HepG2 (cell line): ENCODE data around the gene ZSWIM5. TPM values are rescaled to one million over a fixed set of nuclear protein-coding genes. Genes with fewer than 3 reads are reported as not detected.

Experiments
- ATAC-seq: fragments of 200-7000 bp; cut with Tn5 transposase; 3 replicates; pipeline ENCODE4 v1.9.1; 2020; ENCODE audit warnings: mild to moderate bottlenecking, moderate library complexity
- BruUV-seq: library from RNA; stranded (reverse); fragments of 400-500 nt; replicated peaks from 2 replicates; lab custom pipeline; 2021; lab: Mats Ljungman, UMichigan
- CTCF ChIA-PET: fragments of 300-600 bp; formaldehyde crosslinking; extraction: SDS; loops from one replicate; lab custom pipeline; 2021; ENCODE audit warnings: low total read pairs, inconsistent platforms, low intra/inter-chr PET ratio; lab: Yijun Ruan, JAX
- POLR2A ChIA-PET: fragments of 350-600 bp; sonication (Branson Sonifier 250); formaldehyde crosslinking; loops from one replicate; lab custom pipeline; 2020; ENCODE audit warnings: antibody characterized with exemption, inconsistent platforms; lab: Yijun Ruan, JAX
- DNase-seq: peaks from one replicate; pipeline ENCODE4 v3.0.0-alpha.2; 2015; ENCODE audit warnings: low spot score
- FAIRE-seq: peaks from 3 replicates; lab custom pipeline; 2011; peaks lifted over from hg19 to GRCh38; lab: Jason Lieb, UNC
- H2AFZ ChIP-seq: one replicate; pipeline ENCODE4 v1.6.1; 2011; ENCODE audit warnings: low read length, inconsistent platforms
- H3K27ac ChIP-seq: fragments of 300-600 bp; 3 replicates; pipeline ENCODE4 v1.8.0; 2011; ENCODE audit warnings: mixed run types, mild to moderate bottlenecking, mixed read lengths, low read length, inconsistent platforms; ENCODE audit not compliant: insufficient read depth; ENCODE audit errors: extremely low read length
- H3K27me3 ChIP-seq, 2 experiments: fragments of 200-600 bp in 1 of 2; 2 replicates in 1 of 2; 3 replicates in 1 of 2; pipeline versions ENCODE4 v1.6.0 to v1.8.0; 2011; ENCODE audit warnings: low read length in 2 of 2, mild to moderate bottlenecking in 2 of 2, moderate library complexity in 2 of 2, inconsistent platforms in 1 of 2; ENCODE audit not compliant: insufficient read depth in 2 of 2, control insufficient read depth in 1 of 2
- H3K36me3 ChIP-seq, 2 experiments: fragments of 200-600 bp in 1 of 2; replicated peaks in 1 of 2; 2 replicates in 1 of 2; 3 replicates in 1 of 2; pipeline versions ENCODE4 v1.5.1 to v1.8.0; 2011; ENCODE audit warnings: low read length in 2 of 2, inconsistent platforms in 1 of 2; ENCODE audit not compliant: insufficient read depth in 2 of 2, control insufficient read depth in 1 of 2
- H3K4me1 ChIP-seq: 2 replicates; pipeline ENCODE4 v1.5.1; 2012; ENCODE audit warnings: low read length, inconsistent platforms; ENCODE audit not compliant: insufficient read depth
- H3K4me2 ChIP-seq: 2 replicates; pipeline ENCODE4 v1.6.0; 2011; ENCODE audit warnings: low read depth, low read length, inconsistent platforms
- H3K4me3 ChIP-seq, 3 experiments: fragments of 200-600 bp in 1 of 3; sonication (generic), shearing (Covaris generic) in 1 of 3; replicated peaks in 1 of 3; 2 replicates each; pipeline ENCODE4 v1.5.1; 2011 to 2016; ENCODE audit warnings: low read length in 3 of 3, inconsistent platforms in 2 of 3, low read depth in 2 of 3, mild to moderate bottlenecking in 2 of 3, control low read depth in 1 of 3, mixed read lengths in 1 of 3; ENCODE audit not compliant: insufficient read depth in 1 of 3
- H3K79me2 ChIP-seq: one replicate; pipeline ENCODE4 v1.6.1; 2011; ENCODE audit warnings: low read length, inconsistent platforms; ENCODE audit not compliant: insufficient read depth
- H3K9ac ChIP-seq: 2 replicates; pipeline ENCODE4 v1.6.0; 2011; ENCODE audit warnings: mild to moderate bottlenecking, low read depth, low read length, inconsistent platforms; ENCODE audit not compliant: insufficient read depth
- H3K9me3 ChIP-seq: 2 replicates; pipeline ENCODE4 v1.5.1; 2012; ENCODE audit warnings: mild to moderate bottlenecking, low read length
- H4K20me1 ChIP-seq: 2 replicates; pipeline ENCODE4 v1.6.0; 2011; ENCODE audit warnings: inconsistent platforms, mild to moderate bottlenecking, low read length, moderate library complexity; ENCODE audit not compliant: insufficient read depth
- CAMTA2 ChIP-seq: sonication (generic); formaldehyde crosslinking; IDR thresholded peaks from 2 replicates; pipeline ENCODE4 v1.4.0; 2020; ENCODE audit warnings: mild to moderate bottlenecking, missing genetic modification reagents, borderline replicate concordance
- ELF1 ChIP-seq: sonication (generic); formaldehyde crosslinking; IDR thresholded peaks from 2 replicates; pipeline ENCODE4 v1.4.0; 2020; ENCODE audit warnings: missing genetic modification reagents
- GATAD2A ChIP-seq: IDR thresholded peaks from 2 replicates; pipeline ENCODE4 v1.6.1; 2016
- MED1 ChIP-seq: sonication (generic); formaldehyde crosslinking; IDR thresholded peaks from 2 replicates; pipeline ENCODE4 v1.4.0; 2020; ENCODE audit warnings: missing genetic modification reagents
- PCBP1 ChIP-seq: fragments of 200-400 bp; formaldehyde crosslinking; IDR thresholded peaks from 2 replicates; pipeline ENCODE4 v1.6.1; 2017; ENCODE audit warnings: mild to moderate bottlenecking, low read depth, low read length, borderline replicate concordance
- SKI ChIP-seq: fragments of 450-650 bp; IDR thresholded peaks from one replicate; pipeline ENCODE4 v1.6.1; 2018; ENCODE audit warnings: mild to moderate bottlenecking; ENCODE audit not compliant: partially characterized antibody
- SMC3 ChIP-seq: IDR thresholded peaks from 2 replicates; pipeline ENCODE4 v1.6.1; 2011; ENCODE audit warnings: low read length, improper control_type of control experiment
- TOE1 ChIP-seq: sonication (generic); formaldehyde crosslinking; IDR thresholded peaks from 2 replicates; pipeline ENCODE4 v1.4.0; 2020; ENCODE audit warnings: mild to moderate bottlenecking, missing genetic modification reagents
- ZKSCAN5 ChIP-seq: sonication (generic); formaldehyde crosslinking; IDR thresholded peaks from 2 replicates; pipeline ENCODE4 v1.5.1; 2020; ENCODE audit warnings: mild to moderate bottlenecking, missing genetic modification reagents
- ZNF546 ChIP-seq: sonication (generic); formaldehyde crosslinking; conservative IDR thresholded peaks from 2 replicates; pipeline ENCODE4 v1.8.1; 2023; ENCODE audit warnings: mild to moderate bottlenecking, missing genetic modification reagents
- ZNF615 ChIP-seq: sonication (generic); formaldehyde crosslinking; IDR thresholded peaks from 2 replicates; pipeline ENCODE4 v1.5.0; 2020; ENCODE audit warnings: mild to moderate bottlenecking, missing genetic modification reagents, borderline replicate concordance
- ZNF761 ChIP-seq: sonication (generic); formaldehyde crosslinking; conservative IDR thresholded peaks from 2 replicates; pipeline ENCODE4 v1.4.0; 2020; ENCODE audit warnings: mild to moderate bottlenecking, missing genetic modification reagents
- in situ Hi-C: cut with HindIII; loops from 2 replicates; pipeline ENCODE4 v1.10.0; 2017; ENCODE audit warnings: low pct_unique_long_range_greater_than_20kb; ENCODE audit not compliant: extremely low pct_ligation_motif_present
- intact Hi-C: fragments of 100-400 bp; cut with micrococcal nuclease; formaldehyde crosslinking; loops from one replicate; pipeline ENCODE4 v1.10.0; 2022; ENCODE audit not compliant: unreplicated experiment
- polyA plus RNA-seq, 8 experiments: library from polyadenylated mRNA; depleted of rRNA in 3 of 8; stranded (reverse) in 7 of 8; unstranded in 1 of 8; fragments of >200 nt; fragmentation: Illumina TruSeq in 4 of 8; extraction: Trizol in 4 of 8; gene quantifications; 2 replicates each; pipeline versions ENCODE4 v1.2.1 to v1.2.3, GENCODE V29; 2011 to 2016; ENCODE audit warnings: low read depth in 4 of 8, missing spikeins in 1 of 8, mixed read lengths in 1 of 8; ENCODE audit not compliant: insufficient read depth in 1 of 8
- total RNA-seq, 5 experiments: library from RNA; depleted of rRNA; stranded (reverse); fragments of >200 nt; fragmentation: Illumina TruSeq; extraction: Trizol; gene quantifications; 2 replicates each; pipeline ENCODE4 v1.2.3, GENCODE V29; 2016; ENCODE audit warnings: low read depth in 1 of 5
- TF ChIP-seq, protein P1 (sequence below): IDR thresholded peaks from 2 replicates; pipeline ENCODE4 v1.6.1; 2012; ENCODE audit warnings: low read length, improper control_type of control experiment
- TF ChIP-seq, protein P2 (sequence below): sonication (generic); formaldehyde crosslinking; IDR thresholded peaks from 2 replicates; pipeline ENCODE4 v1.8.0; 2022; ENCODE audit warnings: missing genetic modification reagents, mild to moderate bottlenecking, borderline replicate concordance

Gene ZSWIM5
- total and polyA plus RNA-seq, 2 of the 13 experiments (the other 11 are each of a cell fraction or from before 2014, with no cell fraction given) = 11.0 to 20.6 TPM

DNA sequence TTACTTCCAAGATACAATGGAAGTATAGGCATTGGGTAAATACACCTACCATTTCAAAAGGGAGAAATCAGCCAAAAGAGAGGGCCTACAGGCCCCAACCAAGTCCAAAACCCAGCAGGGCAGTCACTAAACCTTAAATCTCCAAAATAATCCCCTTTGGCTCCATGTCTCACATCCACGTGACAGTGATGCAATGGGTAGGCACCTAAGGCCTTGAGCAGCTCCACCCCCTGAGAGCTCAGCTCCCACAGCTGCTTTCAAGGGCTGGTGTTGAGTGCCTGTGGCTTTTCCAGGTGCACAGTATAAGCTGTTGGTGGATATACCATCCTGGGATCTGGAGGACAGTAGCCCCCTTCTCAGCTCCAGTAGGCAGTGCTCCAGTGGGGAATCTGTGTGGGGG lies 121.8 kb downstream of the ZSWIM5 start (continued):
- TF ChIP-seq ELF1 (CRISPR knock-in tag) = no peak
- TF ChIP-seq TOE1 (CRISPR knock-in tag) = no peak
- TF ChIP-seq SMC3 = no peak
- no peak for TF ChIP-seq CAMTA2 (CRISPR knock-in tag)
- TF ChIP-seq ZKSCAN5 (CRISPR knock-in tag) = no peak
- TF ChIP-seq, all 625 proteins: peak for 0

DNA sequence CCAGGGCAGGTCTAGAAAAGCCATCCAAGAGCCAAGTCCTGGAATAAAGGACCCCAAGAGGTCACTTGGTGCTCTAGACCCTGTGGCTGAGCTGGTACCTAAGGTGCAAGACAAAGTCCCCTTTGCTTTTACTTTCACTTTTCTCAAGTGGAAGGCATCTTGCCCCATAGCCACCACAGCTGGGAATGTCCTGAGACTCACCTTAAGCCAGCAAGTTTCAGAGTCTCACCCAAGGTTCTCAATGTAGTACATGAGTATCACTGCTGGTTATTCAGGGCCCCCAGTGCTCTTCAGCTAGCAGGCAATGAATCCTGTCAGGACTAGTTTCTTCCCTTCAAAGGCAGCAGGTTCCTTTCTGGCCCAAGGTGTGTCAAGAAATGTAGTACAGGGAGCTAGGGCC lies 126.9 kb downstream of the ZSWIM5 start:
- TF ChIP-seq MED1 (CRISPR knock-in tag) (no peak), SKI (no peak), GATAD2A (no peak), ZNF615 (no peak), PCBP1 (no peak), ZNF761 (CRISPR knock-in tag) (no peak), ZNF546 (CRISPR knock-in tag) (no peak)
- TF ChIP-seq, protein P1, sequence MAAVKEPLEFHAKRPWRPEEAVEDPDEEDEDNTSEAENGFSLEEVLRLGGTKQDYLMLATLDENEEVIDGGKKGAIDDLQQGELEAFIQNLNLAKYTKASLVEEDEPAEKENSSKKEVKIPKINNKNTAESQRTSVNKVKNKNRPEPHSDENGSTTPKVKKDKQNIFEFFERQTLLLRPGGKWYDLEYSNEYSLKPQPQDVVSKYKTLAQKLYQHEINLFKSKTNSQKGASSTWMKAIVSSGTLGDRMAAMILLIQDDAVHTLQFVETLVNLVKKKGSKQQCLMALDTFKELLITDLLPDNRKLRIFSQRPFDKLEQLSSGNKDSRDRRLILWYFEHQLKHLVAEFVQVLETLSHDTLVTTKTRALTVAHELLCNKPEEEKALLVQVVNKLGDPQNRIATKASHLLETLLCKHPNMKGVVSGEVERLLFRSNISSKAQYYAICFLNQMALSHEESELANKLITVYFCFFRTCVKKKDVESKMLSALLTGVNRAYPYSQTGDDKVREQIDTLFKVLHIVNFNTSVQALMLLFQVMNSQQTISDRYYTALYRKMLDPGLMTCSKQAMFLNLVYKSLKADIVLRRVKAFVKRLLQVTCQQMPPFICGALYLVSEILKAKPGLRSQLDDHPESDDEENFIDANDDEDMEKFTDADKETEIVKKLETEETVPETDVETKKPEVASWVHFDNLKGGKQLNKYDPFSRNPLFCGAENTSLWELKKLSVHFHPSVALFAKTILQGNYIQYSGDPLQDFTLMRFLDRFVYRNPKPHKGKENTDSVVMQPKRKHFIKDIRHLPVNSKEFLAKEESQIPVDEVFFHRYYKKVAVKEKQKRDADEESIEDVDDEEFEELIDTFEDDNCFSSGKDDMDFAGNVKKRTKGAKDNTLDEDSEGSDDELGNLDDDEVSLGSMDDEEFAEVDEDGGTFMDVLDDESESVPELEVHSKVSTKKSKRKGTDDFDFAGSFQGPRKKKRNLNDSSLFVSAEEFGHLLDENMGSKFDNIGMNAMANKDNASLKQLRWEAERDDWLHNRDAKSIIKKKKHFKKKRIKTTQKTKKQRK = no peak
- TF ChIP-seq, protein P2, sequence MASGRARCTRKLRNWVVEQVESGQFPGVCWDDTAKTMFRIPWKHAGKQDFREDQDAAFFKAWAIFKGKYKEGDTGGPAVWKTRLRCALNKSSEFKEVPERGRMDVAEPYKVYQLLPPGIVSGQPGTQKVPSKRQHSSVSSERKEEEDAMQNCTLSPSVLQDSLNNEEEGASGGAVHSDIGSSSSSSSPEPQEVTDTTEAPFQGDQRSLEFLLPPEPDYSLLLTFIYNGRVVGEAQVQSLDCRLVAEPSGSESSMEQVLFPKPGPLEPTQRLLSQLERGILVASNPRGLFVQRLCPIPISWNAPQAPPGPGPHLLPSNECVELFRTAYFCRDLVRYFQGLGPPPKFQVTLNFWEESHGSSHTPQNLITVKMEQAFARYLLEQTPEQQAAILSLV (CRISPR knock-in tag) = no peak
- ATAC-seq (no peak), FAIRE-seq (no peak), DNase-seq (no peak)
- H3K4me1 ChIP-seq = no peaks in the 10 kb centered on the region
- H2AFZ ChIP-seq = no peak overlapping the region
- in situ Hi-C loops = no loop called here
- no peak overlapping the region for H3K9ac ChIP-seq
- H3K27me3 ChIP-seq = no peaks in the 10 kb centered on the region
- H4K20me1 ChIP-seq = no peaks in the 10 kb centered on the region
- BruUV-seq = no TSS peak
- no peaks in the 10 kb centered on the region for H3K79me2 ChIP-seq
- no peak overlapping the region for H3K4me3 ChIP-seq
- CTCF ChIA-PET = no interaction called here
- POLR2A ChIA-PET = no interaction called here
- no peaks in the 10 kb centered on the region for H3K9me3 ChIP-seq
- H3K36me3 ChIP-seq = peaks cover 3 to 6% of the 10 kb centered on the region in 2 experiments; a peak in 1 of 5 replicates
- intact Hi-C loops = no loop called here
- no peak overlapping the region for H3K4me2 ChIP-seq
- H3K27ac ChIP-seq = no peak overlapping the region
